C1 segment of cervical spinal cord (tissue), 14 donors: ENCODE data around the gene OR5J2.
"Not testable (repeated sequence)": the region's sequence is repeated elsewhere in the genome, so short reads cannot be mapped to it uniquely, and the experiment has no call there.

Source experiments
- DNase-seq, 14 donors: peaks; one replicate each; lab custom pipeline; 2025; lab: John Stamatoyannopoulos, UW

OR5J2 gene

GRCh38 chr11:56176318-56176717 lies at the start of gene OR5J2:
TSS of gene OR5J2 (plus strand) at chr11:56176618. CDS start at chr11:56176618, 0 bp downstream.
- no peak for DNase-seq

DNA sequence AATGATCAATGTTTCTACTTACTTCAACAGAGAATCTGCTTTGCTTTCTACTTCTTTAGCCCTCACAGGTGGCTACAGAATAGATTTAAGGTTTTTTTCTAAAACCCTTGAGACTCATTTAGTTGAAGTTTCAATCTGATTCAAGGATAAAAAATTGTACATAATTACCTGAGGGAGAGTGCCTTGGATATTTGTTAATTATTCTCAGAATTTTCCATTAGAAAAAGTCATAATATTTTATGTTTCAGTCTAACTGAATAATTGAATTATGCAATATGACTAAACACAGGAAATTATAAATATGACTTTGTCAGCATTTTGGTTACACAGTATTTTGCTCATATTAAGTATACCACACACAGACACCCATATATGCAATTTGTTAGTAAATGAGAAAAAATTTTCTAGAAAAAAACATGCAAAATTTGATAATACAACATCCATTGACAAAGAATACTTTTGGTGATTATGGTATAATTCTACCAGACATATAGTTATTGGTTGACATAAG lies 36.2 kb upstream of the OR5J2 start, which contains the start of gene OR8J3:
Gene OR8J3 (minus strand): TSS at position 51 of the 511 bp plus-strand sequence. CDS start 2,483 bp downstream, outside the sequence.
- DNase-seq = no peak

DNA sequence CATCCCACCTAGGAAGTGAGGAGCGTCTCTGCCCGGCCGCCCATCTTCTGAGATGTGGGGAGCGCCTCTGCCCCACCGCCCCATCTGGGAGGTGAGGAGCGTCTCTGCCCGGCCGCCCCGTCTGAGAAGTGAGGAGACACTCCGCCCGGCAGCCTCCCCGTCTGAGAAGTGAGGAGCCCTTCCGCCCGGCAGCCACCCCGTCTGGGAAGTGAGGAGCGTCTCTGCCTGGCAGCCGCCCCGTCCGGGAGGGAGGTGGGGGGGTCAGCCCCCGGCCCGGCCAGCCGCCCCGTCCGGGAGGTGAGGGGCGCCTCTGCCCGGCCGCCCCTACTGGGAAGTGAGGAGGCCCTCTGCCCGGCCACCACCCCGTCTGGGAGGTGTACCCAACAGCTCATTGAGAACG lies 32.7 kb upstream of the OR5J2 start:
- not testable (repeated sequence) for DNase-seq

DNA sequence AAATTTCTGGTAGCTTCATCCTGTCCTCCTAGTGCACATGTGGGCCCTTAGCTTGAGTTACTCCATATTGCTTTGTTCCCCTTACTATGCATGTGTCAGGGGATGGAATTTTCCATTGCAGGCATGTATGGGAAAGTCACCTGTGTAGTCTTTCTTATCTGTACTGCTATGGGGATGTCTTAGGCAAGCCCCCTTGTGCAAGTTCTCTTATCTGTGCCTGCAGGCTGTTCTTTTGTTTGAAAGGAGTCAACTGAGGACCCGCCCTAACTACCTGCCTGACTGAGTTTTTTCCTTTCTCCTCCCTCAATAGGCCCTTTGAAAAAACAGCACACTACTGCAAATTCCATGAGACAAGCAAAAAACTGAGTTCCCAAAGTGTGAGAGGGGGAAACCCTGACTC lies 25.0 kb upstream of the OR5J2 start:
- DNase-seq = no peak

DNA sequence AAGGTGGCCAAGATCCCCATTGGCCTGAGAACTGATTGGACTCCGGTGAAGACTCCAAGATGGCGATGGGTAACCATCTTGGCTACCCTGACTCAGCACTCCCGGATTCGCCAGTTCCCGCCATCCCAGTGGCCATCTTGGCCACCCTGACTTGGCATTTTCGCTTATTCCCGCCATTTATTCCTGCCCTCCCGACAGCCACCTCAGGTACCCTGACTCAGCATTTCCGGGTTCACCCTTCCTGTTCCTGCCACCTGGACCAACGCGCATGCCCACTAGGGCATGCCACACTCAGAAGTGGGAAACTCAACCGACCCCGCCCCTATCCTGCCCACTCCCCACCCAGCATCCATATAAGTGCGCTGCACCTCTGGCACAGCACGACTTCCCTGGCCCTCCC lies 24.1 kb upstream of the OR5J2 start:
- DNase-seq = no peak

DNA sequence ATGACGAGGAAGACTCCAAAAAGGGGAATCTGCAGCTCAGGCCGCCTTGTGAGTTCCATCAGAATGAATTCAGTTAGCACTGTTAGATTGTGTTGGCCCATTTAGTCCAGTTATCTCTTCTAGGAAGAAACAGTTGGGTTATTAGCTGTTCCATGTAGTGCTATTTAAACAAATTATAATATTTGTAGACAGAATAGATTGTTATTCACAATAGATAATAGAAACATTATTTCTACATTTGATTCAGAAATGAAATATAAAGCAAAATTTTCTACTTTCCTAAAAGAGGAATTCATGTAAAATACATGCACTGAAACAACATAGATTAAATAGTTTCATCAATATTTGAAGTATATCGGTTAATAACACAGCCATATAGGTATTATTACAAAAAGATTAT lies 16.2 kb upstream of the OR5J2 start, which contains the start of gene OR8K5:
Gene OR8K5 (minus strand): TSS at position 101 of the 400 bp plus-strand sequence. CDS start 0 bp downstream, at position 101.
- DNase-seq = no peak

GRCh38 chr11:56163804-56164203 lies 12.6 kb upstream of the OR5J2 start:
- DNase-seq = no peak

DNA sequence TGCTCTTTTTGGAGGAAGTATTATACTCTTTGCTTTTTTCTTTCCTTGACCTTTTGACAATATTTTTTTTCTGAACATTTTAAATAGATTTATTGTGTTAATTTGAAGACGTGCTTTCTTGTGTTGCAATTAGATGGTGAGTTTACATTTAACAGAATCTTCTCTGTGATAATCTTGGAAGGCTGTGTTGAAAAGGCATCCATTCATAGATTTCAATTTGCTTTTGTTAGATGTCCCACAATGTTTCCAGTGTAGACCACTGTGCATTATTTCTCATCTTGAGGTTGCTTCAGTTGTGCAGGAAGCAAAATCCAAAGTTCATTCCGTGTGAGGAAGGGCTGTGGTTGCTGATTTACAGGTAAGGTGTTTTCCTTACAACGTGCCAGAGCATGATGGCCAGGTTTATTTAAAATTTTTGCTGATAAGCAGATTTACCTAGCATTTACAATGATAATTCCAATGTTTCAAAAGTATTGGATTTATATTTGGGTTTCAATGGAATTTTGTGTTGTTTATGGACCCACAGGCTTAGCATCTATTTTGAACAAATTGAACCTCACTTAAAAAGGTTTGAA lies 4.1 kb upstream of the OR5J2 start:
- DNase-seq = no peak

- DNase-seq = no peak
Measured at GRCh38 chr11:56183459-56183858, 7.0 kb downstream of the OR5J2 start.

DNA sequence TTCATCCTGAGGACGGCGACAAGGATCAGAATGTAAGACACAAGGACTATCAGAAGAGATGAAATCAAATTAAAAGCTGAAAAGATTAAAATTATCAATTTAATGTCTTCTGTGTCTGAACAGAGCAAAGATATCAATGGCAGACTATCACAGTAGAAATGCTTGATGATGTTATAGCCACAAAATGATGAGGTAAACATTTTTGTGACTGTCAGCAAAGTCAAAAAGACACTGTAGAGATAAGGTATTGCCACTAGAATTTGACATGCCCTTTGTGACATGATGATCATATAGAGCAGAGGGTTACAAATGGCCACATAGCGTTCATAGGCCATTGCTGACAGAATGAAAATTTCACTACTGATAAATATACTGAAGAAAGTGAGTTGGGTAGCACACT lies 12.2 kb downstream of the OR5J2 start:
- DNase-seq = no peak

DNA sequence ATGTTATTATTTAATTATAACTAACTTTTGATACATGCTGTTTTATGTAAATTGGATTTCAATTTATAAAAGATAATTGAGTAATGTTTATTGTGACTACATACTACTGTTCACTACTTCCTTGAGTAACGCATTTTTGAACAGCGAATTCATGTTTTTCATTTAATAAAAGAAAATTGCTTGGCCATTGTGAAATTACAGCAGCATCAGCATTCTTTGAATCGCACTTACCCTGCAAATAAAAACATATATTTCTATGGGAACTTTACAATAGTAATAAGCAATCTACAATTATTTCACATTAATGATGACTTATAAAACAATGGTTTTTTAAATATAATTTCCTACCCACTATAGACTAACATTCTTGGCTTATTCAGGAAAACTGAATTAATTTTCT lies 20.3 kb downstream of the OR5J2 start:
- no peak for DNase-seq

GRCh38 chr11:56197367-56197766 lies 20.9 kb downstream of the OR5J2 start:
- no peak for DNase-seq

DNA sequence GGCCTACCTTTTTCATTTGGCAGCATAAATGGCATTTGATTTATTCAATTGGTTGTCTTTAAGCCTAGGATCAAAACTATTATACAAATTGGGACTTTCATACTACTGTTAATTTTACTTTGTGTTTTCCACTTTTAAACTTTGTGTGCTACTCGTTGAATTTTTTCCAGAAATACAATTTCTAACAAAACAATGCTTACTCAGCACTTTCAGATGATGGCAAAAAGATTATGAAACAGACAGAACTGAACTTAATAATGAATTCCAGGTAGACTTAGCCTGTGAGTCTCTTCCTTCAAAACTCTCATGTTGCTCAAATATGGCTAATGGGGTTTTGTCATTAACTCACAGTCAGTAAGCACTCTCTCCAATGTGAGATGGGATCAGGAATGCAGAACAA lies 31.4 kb downstream of the OR5J2 start:
- no peak for DNase-seq

GRCh38 chr11:56214537-56214936 lies 38.1 kb downstream of the OR5J2 start:
- DNase-seq = no peak

- not testable (repeated sequence) for DNase-seq
Measured at GRCh38 chr11:56219735-56220134, 43.3 kb downstream of the OR5J2 start.
